Measurements from ENCODE around the gene TATDN2. TPM values are rescaled to one million over a fixed set of nuclear protein-coding genes. Genes with fewer than 3 reads are reported as not detected.

The TATDN2 gene
- total and polyA plus RNA-seq, 9 of the 15 experiments (the other 6 are each of a cell fraction or from before 2014, with no cell fraction given): 5.2 to 44.7 (median 25.8) TPM

DNA sequence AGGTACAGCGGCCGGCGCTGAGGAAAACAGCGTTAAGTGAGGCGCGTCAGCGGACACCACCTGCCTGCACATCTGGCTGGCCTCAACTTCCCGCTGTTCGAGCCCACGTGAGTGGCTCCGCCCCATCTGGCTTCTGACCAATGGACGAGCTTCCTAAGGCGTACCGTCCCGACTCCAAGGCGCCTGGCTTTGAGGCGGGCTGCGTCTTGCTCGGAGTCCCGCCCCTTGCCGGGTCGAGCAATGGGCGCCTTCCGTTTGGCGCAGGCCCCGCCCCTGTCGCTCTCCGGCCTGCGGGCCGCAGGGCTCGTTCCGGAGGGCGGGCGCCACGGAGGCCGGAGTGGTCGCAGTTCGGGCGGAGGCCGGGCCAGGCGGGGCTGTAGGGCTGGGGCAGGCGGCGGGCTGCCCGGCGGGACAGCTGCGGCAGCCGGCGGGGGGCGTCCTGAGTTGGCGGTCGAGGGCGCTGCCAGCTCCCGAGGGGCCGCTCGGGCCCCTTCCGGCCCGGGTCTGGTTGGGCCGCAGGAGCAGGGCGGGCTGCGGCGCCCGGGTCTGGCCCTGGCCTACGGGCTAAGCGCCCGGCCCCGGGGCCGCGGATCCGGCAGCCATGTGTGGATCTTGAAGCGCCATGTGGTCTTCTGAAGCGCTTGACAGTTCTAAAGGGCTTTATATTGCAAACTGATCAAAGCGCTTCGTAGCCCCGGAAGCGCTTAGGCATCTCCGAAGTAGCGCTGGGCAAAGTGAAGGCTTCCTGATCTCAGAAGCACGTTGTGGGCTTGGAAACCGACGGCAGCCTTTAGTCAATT, at the start of gene TATDN2 (continued):
- TF ChIP-seq, protein P1, sequence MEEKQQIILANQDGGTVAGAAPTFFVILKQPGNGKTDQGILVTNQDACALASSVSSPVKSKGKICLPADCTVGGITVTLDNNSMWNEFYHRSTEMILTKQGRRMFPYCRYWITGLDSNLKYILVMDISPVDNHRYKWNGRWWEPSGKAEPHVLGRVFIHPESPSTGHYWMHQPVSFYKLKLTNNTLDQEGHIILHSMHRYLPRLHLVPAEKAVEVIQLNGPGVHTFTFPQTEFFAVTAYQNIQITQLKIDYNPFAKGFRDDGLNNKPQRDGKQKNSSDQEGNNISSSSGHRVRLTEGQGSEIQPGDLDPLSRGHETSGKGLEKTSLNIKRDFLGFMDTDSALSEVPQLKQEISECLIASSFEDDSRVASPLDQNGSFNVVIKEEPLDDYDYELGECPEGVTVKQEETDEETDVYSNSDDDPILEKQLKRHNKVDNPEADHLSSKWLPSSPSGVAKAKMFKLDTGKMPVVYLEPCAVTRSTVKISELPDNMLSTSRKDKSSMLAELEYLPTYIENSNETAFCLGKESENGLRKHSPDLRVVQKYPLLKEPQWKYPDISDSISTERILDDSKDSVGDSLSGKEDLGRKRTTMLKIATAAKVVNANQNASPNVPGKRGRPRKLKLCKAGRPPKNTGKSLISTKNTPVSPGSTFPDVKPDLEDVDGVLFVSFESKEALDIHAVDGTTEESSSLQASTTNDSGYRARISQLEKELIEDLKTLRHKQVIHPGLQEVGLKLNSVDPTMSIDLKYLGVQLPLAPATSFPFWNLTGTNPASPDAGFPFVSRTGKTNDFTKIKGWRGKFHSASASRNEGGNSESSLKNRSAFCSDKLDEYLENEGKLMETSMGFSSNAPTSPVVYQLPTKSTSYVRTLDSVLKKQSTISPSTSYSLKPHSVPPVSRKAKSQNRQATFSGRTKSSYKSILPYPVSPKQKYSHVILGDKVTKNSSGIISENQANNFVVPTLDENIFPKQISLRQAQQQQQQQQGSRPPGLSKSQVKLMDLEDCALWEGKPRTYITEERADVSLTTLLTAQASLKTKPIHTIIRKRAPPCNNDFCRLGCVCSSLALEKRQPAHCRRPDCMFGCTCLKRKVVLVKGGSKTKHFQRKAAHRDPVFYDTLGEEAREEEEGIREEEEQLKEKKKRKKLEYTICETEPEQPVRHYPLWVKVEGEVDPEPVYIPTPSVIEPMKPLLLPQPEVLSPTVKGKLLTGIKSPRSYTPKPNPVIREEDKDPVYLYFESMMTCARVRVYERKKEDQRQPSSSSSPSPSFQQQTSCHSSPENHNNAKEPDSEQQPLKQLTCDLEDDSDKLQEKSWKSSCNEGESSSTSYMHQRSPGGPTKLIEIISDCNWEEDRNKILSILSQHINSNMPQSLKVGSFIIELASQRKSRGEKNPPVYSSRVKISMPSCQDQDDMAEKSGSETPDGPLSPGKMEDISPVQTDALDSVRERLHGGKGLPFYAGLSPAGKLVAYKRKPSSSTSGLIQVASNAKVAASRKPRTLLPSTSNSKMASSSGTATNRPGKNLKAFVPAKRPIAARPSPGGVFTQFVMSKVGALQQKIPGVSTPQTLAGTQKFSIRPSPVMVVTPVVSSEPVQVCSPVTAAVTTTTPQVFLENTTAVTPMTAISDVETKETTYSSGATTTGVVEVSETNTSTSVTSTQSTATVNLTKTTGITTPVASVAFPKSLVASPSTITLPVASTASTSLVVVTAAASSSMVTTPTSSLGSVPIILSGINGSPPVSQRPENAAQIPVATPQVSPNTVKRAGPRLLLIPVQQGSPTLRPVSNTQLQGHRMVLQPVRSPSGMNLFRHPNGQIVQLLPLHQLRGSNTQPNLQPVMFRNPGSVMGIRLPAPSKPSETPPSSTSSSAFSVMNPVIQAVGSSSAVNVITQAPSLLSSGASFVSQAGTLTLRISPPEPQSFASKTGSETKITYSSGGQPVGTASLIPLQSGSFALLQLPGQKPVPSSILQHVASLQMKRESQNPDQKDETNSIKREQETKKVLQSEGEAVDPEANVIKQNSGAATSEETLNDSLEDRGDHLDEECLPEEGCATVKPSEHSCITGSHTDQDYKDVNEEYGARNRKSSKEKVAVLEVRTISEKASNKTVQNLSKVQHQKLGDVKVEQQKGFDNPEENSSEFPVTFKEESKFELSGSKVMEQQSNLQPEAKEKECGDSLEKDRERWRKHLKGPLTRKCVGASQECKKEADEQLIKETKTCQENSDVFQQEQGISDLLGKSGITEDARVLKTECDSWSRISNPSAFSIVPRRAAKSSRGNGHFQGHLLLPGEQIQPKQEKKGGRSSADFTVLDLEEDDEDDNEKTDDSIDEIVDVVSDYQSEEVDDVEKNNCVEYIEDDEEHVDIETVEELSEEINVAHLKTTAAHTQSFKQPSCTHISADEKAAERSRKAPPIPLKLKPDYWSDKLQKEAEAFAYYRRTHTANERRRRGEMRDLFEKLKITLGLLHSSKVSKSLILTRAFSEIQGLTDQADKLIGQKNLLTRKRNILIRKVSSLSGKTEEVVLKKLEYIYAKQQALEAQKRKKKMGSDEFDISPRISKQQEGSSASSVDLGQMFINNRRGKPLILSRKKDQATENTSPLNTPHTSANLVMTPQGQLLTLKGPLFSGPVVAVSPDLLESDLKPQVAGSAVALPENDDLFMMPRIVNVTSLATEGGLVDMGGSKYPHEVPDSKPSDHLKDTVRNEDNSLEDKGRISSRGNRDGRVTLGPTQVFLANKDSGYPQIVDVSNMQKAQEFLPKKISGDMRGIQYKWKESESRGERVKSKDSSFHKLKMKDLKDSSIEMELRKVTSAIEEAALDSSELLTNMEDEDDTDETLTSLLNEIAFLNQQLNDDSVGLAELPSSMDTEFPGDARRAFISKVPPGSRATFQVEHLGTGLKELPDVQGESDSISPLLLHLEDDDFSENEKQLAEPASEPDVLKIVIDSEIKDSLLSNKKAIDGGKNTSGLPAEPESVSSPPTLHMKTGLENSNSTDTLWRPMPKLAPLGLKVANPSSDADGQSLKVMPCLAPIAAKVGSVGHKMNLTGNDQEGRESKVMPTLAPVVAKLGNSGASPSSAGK (IDR thresholded peaks at IDR 0.05): peak; percentile 99
- TF ChIP-seq SMARCB1 (IDR thresholded peaks at IDR 0.05; ENCODE audit: insufficient read length, low read depth) (no peak), HCFC1 (IDR thresholded peaks at IDR 0.05; ENCODE audit: low read depth, low read length) (no peak), PRMT5 (CRISPR knock-in tag; IDR thresholded peaks at IDR 0.05) (no peak), TCF3 (CRISPR knock-in tag; IDR thresholded peaks at IDR 0.05) (0 out of 2 replicates have a peak, but pooled peaks have one; percentile 40), ZNF79 (CRISPR knock-in tag; IDR thresholded peaks at IDR 0.05; ENCODE audit: low read depth) (no peak), SREBF1 (IDR thresholded peaks at IDR 0.05; ENCODE audit: borderline replicate concordance, low read depth, low read length) (no peak), TAF15 (IDR thresholded peaks at IDR 0.05; ENCODE audit: low read depth, low read length) (no peak), ZNF41 (CRISPR knock-in tag; conservative IDR thresholded peaks at IDR 0.05) (no peak), DDX20 (tag; IDR thresholded peaks at IDR 0.05; ENCODE audit: low read depth) (no peak), FOXJ3 (CRISPR knock-in tag; IDR thresholded peaks at IDR 0.05) (no peak), POLR3G (IDR thresholded peaks at IDR 0.05; ENCODE audit: extremely low read depth, insufficient read length, insufficient replicate concordance) (no peak), RAD21 (CRISPR knock-in tag; conservative IDR thresholded peaks at IDR 0.05 in 1 of 2, IDR thresholded peaks at IDR 0.05 in 1 of 2) (peak; percentile 5 to 16; a peak in 1 of 4 replicates), NFE2 (IDR thresholded peaks at IDR 0.05; ENCODE audit: low read depth) (no peak), ESRRB (CRISPR knock-in tag; IDR thresholded peaks at IDR 0.05; ENCODE audit: borderline replicate concordance) (no peak)
- TF ChIP-seq, protein P2, sequence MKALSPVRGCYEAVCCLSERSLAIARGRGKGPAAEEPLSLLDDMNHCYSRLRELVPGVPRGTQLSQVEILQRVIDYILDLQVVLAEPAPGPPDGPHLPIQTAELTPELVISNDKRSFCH (CRISPR knock-in tag; IDR thresholded peaks at IDR 0.05): no peak
- TF ChIP-seq, protein P2 (tag; IDR thresholded peaks at IDR 0.05): no peak

Measured in K562 (cell line).